Suppressor macrophage treated with lipopolysaccharide for 4 hours (primary cell): ENCODE data around the gene TTLL11.
"Not testable (repeated sequence)": the region's sequence is repeated elsewhere in the genome, so short reads cannot be mapped to it uniquely, and the experiment has no call there.

Experiments used
- DNase-seq: peaks from one replicate; pipeline ENCODE4 v3.0.0-alpha.2; 2020

Gene TTLL11

GRCh38 chr9:121894380-121894779 is 198.7 kb downstream of the TTLL11 start:
- not testable (repeated sequence) for DNase-seq

GRCh38 chr9:121893786-121894185 is 199.3 kb downstream of the TTLL11 start:
- DNase-seq: no peak

- no peak for DNase-seq
Measured at GRCh38 chr9:121892706-121893105, 200.4 kb downstream of the TTLL11 start.

GRCh38 chr9:121890746-121891145 is 202.4 kb downstream of the TTLL11 start:
- no peak for DNase-seq

- DNase-seq: no peak
Measured at GRCh38 chr9:121889990-121890563, 203.0 kb downstream of the TTLL11 start.

GRCh38 chr9:121888438-121888775 is 204.7 kb downstream of the TTLL11 start:
- DNase-seq: no peak

GRCh38 chr9:121887553-121888437 is 205.3 kb downstream of the TTLL11 start:
- DNase-seq: no peak

- no peak for DNase-seq
Measured at GRCh38 chr9:121886759-121887485, 206.2 kb downstream of the TTLL11 start.

GRCh38 chr9:121885345-121885901 is 207.7 kb downstream of the TTLL11 start:
- no peak for DNase-seq

- DNase-seq: no peak
Measured at GRCh38 chr9:121884057-121884541, 209.0 kb downstream of the TTLL11 start.

GRCh38 chr9:121883281-121884056 is 209.6 kb downstream of the TTLL11 start:
- DNase-seq: no peak

- DNase-seq: no peak
Measured at GRCh38 chr9:121881920-121882500, 211.1 kb downstream of the TTLL11 start.

- DNase-seq: no peak
Measured at GRCh38 chr9:121880343-121880898, 212.7 kb downstream of the TTLL11 start.

GRCh38 chr9:121878271-121878822 is 214.8 kb downstream of the TTLL11 start:
- no peak for DNase-seq

GRCh38 chr9:121876658-121877271 is 216.3 kb downstream of the TTLL11 start:
- no peak for DNase-seq

- no peak for DNase-seq
Measured at GRCh38 chr9:121876255-121876654, 216.9 kb downstream of the TTLL11 start.

GRCh38 chr9:121874524-121874923 is 218.6 kb downstream of the TTLL11 start:
- DNase-seq: no peak

GRCh38 chr9:121871431-121872025 is 221.6 kb downstream of the TTLL11 start:
- no peak for DNase-seq

GRCh38 chr9:121870271-121870670 is 222.8 kb downstream of the TTLL11 start:
- DNase-seq: no peak

- DNase-seq: peak; percentile 17
Measured at GRCh38 chr9:121868626-121869025, 224.5 kb downstream of the TTLL11 start.

GRCh38 chr9:121866927-121867326 is 226.2 kb downstream of the TTLL11 start:
- DNase-seq: no peak
